HFF-Myc (cell line): ENCODE measurements around the gene GPR87.

Experiments used
- DNase-seq: peaks from one replicate; pipeline ENCODE4 v3.0.0-alpha.2; 2011; ENCODE audit warnings: low read depth; ENCODE audit errors: extremely low read depth
- H3K4me3 ChIP-seq: replicated peaks from 2 replicates; pipeline ENCODE4 v1.5.1; 2011; ENCODE audit warnings: low read depth, mild to moderate bottlenecking, control low read depth, low read length
- TF ChIP-seq, protein P1 (sequence below): IDR thresholded peaks from 2 replicates; pipeline ENCODE4 v1.5.1; 2012; ENCODE audit warnings: mild to moderate bottlenecking, low read depth, low read length, control low read depth; ENCODE audit errors: missing control alignments

GPR87 gene

DNA sequence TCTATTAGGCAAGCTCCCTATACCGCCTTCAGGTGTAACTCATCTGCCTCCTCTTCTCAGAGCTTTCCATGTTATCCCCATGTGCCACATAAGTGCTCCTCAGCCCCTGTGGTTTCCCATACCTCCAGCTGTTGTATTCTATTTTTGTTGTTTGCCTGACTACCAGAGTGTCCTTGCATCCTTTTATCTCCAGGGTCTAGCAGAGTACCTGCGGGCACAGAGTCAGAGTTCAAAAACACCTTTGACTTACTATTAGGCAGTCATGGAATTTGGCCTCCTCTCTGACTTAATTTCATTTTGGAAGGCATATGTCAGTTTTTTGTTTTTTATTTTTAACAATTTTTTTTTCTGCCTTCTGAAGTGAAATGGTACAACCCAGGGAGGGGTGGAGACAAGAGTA lies 7.1 kb downstream of the GPR87 start:
- TF ChIP-seq, protein P1, sequence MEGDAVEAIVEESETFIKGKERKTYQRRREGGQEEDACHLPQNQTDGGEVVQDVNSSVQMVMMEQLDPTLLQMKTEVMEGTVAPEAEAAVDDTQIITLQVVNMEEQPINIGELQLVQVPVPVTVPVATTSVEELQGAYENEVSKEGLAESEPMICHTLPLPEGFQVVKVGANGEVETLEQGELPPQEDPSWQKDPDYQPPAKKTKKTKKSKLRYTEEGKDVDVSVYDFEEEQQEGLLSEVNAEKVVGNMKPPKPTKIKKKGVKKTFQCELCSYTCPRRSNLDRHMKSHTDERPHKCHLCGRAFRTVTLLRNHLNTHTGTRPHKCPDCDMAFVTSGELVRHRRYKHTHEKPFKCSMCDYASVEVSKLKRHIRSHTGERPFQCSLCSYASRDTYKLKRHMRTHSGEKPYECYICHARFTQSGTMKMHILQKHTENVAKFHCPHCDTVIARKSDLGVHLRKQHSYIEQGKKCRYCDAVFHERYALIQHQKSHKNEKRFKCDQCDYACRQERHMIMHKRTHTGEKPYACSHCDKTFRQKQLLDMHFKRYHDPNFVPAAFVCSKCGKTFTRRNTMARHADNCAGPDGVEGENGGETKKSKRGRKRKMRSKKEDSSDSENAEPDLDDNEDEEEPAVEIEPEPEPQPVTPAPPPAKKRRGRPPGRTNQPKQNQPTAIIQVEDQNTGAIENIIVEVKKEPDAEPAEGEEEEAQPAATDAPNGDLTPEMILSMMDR: no peak
- DNase-seq: no peak

DNA sequence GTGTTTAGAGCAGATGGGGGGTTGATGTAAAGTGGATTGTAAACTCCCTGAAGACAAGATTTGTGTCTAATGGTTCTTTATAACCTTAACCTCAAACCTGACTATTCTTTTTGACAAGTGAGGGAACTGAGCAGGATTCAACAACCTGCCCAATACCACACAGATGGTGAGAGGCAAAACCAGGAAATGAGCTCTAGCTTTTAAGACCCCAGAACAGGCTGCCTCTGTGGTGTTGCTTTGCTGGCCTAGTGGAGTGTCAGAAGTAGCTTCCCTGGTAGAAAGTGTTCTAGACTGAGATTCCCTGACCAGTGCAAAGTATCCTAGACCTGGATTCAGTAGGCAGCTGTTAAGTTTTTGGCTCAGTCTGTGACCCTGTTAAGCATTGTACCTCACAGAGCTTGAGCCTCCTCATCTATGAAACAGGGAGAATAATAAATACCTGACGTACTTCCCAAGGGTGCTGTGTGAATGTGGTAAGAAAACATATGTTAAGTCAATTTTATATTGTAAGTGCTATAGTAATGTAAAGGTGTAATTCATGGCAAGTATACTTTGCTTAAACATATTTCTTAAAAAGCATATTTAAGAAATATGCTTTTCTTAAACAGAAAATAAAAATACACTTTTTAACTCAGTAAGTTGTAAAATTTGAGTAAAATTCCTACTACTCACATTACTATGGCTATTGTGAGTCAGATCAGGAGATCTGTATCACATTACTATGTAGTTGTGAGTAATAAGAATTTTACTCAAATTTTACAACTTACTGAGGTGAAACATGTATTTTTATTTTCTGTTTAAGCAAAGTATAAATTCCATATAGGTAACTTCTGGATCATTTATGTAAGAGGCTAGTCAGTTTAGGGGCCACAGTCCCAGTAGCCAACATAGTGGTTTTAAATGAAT lies 8.8 kb downstream of the GPR87 start:
- no peak overlapping the region for H3K4me3 ChIP-seq
- DNase-seq: no peak
- TF ChIP-seq, protein P1: no peak

More for the DNA sequence above, 7.1 kb downstream of the GPR87 start:
- H3K4me3 ChIP-seq: no peak overlapping the region

DNA sequence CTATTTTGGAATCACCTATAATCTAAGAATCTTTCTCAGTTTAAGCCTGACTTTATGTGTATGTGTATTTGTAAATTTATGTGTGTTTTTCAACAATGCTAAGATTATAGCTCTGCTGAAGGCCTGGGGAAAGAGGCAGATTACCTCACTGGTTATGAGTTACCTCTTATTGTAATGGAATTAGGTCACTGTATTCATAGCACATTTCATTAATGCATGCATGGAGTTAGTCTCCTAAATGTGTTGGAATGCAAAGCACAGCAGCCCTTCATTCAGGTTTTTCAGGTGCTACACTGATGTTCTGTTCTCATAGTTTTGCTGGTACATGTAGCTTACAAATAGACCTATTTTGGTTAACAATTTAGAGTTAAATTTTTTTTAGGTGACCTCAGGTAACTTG lies 9.5 kb downstream of the GPR87 start:
- DNase-seq: no peak
- TF ChIP-seq, protein P1: no peak
- H3K4me3 ChIP-seq: no peak overlapping the region

DNA sequence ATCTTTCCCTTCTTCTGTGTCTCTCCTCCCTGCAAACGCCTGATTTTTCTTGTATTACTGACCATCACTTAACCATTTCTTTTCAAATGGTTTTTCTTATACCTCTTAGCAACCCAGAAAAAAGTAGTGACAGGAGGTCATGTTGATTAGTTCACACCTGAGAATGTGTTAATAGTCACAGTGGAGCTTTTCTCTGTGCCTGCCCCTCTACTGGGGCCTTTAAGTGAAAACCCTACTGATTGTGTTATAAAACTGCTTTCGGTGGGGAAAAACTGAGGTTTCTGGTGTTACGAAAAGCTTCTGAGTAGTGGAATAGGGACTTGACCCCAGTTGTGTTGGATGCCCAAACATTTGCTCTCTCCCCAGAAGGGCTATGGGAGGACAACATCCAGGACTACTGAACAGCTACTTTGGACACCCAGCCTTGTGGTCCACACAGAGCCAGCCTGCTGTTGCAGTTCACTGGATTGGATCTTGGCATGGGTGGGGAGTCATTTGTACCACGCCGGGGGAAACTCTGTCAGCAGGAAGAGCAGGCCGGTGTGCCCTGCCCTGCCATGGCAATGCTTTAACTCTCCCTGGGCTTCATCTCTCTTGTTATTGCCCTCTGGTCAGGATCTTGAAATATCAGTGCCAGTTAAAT lies 10.3 kb downstream of the GPR87 start:
- no peak for DNase-seq
- TF ChIP-seq, protein P1: no peak
- no peak overlapping the region for H3K4me3 ChIP-seq

DNA sequence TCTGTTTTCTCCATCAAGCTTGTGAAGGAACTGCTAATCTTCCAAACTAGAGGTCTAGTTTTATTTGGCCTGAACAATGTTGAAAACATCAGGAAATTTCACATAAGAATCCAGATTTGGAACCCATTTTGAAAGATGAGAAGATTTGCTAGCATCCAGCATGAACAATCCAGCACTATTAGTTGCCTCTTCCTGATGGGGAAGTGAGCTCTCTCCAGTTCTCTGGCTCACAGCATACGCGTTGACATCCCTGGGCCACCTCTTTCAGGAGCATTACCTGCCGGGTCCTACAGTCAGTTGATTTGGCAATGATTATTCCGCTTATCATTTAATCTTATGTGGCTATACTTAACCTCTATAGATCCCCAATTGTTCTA lies 10.9 kb downstream of the GPR87 start:
- TF ChIP-seq, protein P1: no peak
- DNase-seq: no peak
- no peak overlapping the region for H3K4me3 ChIP-seq

DNA sequence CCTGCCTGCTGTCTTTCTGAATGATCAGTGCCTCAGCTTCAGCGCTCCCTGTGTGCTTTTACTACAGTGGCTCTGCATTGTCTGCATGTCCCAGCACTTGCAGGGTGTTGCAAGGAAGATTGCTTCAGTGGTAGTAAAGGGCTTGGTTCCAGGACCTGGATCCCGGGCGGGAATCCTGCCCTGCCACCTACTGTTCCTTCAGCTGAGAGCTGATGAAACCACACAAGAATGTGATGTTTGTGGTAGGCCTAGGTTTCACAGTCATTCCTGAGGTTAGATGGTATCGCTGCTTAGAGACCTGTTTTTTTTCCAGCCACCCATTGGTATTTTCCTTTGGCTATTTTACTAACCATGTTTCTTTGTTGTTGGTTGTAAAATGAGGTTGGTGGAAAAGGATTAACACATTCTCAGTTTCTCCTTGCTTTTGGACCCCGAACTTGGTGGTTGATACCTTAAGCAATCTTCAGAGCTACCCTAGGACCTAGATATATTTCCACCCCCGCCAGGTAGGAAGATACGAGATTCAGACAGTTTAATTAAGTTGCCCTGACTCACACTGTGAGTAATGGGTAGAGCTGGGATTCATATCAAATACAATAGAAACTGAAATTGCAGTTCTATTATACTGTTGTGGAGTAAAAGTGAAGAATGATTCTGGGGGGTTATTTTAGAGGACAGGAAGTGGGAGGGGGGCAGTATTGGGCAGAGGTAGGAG lies 11.4 kb downstream of the GPR87 start:
- peak; percentile 75 for DNase-seq
- TF ChIP-seq, protein P1: no peak
- no peak overlapping the region for H3K4me3 ChIP-seq
